Right lobe of liver (tissue), 6 donors: ENCODE measurements around the gene AGAP4. TPM values are rescaled to one million over a fixed set of nuclear protein-coding genes. Genes with fewer than 3 reads are reported as not detected.
"Not testable (repeated sequence)": the region's sequence is repeated elsewhere in the genome, so short reads cannot be mapped to it uniquely, and the experiment has no call there.

Source experiments
- ATAC-seq, 4 donors: fragments of 200-7000 bp; cut with Tn5 transposase; one replicate each; pipeline ENCODE4 v1.9.1; 2020; ENCODE audit warnings: mild to moderate bottlenecking in 4 of 4, moderate library complexity in 4 of 4
- DNase-seq, 3 donors: peaks; one replicate each; pipeline ENCODE4 v3.0.0-alpha.2; 2020
- H3K27ac ChIP-seq, 3 donors: fragments of 200-600 bp; one replicate each; pipeline ENCODE4 v1.8.0; 2022
- H3K27me3 ChIP-seq, 2 donors: fragments of 200-600 bp; one replicate each; pipeline ENCODE4 v1.8.0; 2022
- H3K36me3 ChIP-seq, 4 donors: fragments of 200-600 bp; sonication (generic) in 1 of 4; one replicate each; pipeline versions ENCODE4 v1.5.1 to v1.8.0; 2017 to 2022; ENCODE audit warnings: control low read depth in 1 of 4
- H3K4me1 ChIP-seq, 4 donors: fragments of 200-600 bp; sonication (generic) in 1 of 4; one replicate each; pipeline versions ENCODE4 v1.5.1 to v1.8.0; 2017 to 2022; ENCODE audit warnings: control low read depth in 1 of 4
- H3K4me3 ChIP-seq, 3 donors: fragments of 200-600 bp; one replicate each; pipeline ENCODE4 v1.8.0; 2022
- H3K9me3 ChIP-seq, 4 donors: fragments of 200-600 bp; sonication (generic) in 1 of 4; one replicate each; pipeline versions ENCODE4 v1.5.1 to v1.8.0; 2017 to 2022; ENCODE audit warnings: control low read depth in 1 of 4
- POLR2A ChIP-seq: fragments of 450-650 bp; IDR thresholded peaks from one replicate; pipeline ENCODE4 v1.6.1; 2017; ENCODE audit warnings: antibody characterized with exemption, mild to moderate bottlenecking
- WGBS: methylation state at CpG from one replicate; pipeline ENCODE4 v1.1.6; 2018; ENCODE audit warnings: low coverage, low lambda C conversion rate; ENCODE audit not compliant: insufficient coverage; ENCODE audit errors: missing lambda C conversion rate; 5-methylcytosine and 5-hydroxymethylcytosine counted together
- intact Hi-C, 2 donors: fragments of 100-400 bp; cut with DNase I; formaldehyde crosslinking; loops; one replicate each; pipeline versions ENCODE4 v1.11.2 to v1.14.1; 2022
- total RNA-seq, 6 experiments: library from RNA; depleted of rRNA in 2 of 6; stranded (reverse); fragments of >200 nt in 2 of 6; fragmentation: NEBNext Ultra II Directional in 3 of 6; extraction: Animal tissue kit (Norgen Biotek cat#: 25700) in 3 of 6; gene quantifications; one replicate each; pipeline versions ENCODE4 v1.1.0 to v1.2.4, GENCODE V29; 2016 to 2023
- TF ChIP-seq, protein P1 (sequence below), 4 donors: fragments of 200-600 bp in 3 of 4; fragments of 450-650 bp in 1 of 4; IDR thresholded peaks; one replicate each; pipeline versions ENCODE4 v1.5.1 to v1.8.0; 2016 to 2022; ENCODE audit warnings: antibody characterized with exemption in 4 of 4, mild to moderate bottlenecking in 2 of 4
- donor health status: DM: no; HTN: yes; CAD: no.
- donor health status: DM: no; HTN: no; CAD: no.
- donor health status: DM: no; HTN: no; CAD: no.
- donor health status: DM: no; HTN: yes; CAD: no.
- donor health status: DM: no; HTN: yes; CAD: no.

The AGAP4 gene
- total RNA-seq, 6 experiments from 2014 or later: 4.8 to 13.8 (median 7.5) TPM

DNA sequence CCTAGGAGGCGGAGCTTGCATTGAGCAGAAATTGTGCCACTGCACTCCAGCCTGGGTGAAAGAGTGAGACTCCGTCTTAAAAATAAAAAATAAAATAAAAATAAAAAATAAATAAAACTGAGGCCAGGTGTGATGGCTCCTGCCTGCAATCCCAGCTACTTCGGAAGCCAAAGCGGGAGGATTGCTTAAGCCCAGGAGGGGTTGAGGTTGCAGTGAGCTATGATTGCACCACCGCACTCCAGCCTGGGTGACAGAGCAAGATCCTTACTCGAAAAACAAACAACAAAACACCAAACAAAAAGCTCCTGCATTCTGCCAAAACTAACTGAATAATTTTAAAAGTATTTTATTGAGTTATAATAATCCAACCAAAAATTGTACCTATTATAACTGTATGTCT, 36.2 kb downstream of the AGAP4 start:
- no peak overlapping the region for H3K27ac ChIP-seq
- ATAC-seq: peak; percentile 78 to 94 (median 82)
- no peaks in the 10 kb centered on the region for H3K4me1 ChIP-seq
- no peaks in the 10 kb centered on the region for H3K9me3 ChIP-seq
- H3K36me3 ChIP-seq: no peaks in the 10 kb centered on the region
- no peaks in the 10 kb centered on the region for H3K27me3 ChIP-seq
- no peak overlapping the region for H3K4me3 ChIP-seq
- no peak for TF ChIP-seq POLR2A
- TF ChIP-seq, protein P1, sequence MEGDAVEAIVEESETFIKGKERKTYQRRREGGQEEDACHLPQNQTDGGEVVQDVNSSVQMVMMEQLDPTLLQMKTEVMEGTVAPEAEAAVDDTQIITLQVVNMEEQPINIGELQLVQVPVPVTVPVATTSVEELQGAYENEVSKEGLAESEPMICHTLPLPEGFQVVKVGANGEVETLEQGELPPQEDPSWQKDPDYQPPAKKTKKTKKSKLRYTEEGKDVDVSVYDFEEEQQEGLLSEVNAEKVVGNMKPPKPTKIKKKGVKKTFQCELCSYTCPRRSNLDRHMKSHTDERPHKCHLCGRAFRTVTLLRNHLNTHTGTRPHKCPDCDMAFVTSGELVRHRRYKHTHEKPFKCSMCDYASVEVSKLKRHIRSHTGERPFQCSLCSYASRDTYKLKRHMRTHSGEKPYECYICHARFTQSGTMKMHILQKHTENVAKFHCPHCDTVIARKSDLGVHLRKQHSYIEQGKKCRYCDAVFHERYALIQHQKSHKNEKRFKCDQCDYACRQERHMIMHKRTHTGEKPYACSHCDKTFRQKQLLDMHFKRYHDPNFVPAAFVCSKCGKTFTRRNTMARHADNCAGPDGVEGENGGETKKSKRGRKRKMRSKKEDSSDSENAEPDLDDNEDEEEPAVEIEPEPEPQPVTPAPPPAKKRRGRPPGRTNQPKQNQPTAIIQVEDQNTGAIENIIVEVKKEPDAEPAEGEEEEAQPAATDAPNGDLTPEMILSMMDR (IDR thresholded peaks at IDR 0.05): no peak
- peak; percentile 27 to 68 (median 64) for DNase-seq
- intact Hi-C loops: no loop called here
- WGBS: 39% methylated on average over 6 of the region's 6 CpGs

DNA sequence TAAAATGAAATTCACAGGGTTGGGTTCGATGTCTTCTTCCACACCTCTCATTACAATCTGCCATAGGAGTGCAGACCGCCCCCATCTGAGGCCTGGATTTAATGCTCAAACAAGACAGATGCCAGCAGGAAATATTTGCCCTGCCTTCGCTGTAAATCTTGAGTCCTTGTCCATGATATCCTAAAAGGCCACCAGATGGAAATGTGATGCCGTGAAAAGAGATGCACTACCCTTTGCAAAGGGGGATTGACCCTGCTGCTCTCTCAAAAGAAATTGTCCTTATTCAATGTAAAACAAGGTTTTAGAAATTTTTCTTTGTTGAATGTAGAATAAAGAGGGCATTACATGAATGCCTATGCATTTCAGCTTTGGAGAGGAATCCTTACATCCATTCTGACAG, 37.5 kb downstream of the AGAP4 start:
- DNase-seq: no peak
- intact Hi-C loops: no loop called here
- Histone ChIP-seq H3K4me1 (no peaks in the 10 kb centered on the region), H3K27me3 (no peaks in the 10 kb centered on the region), H3K36me3 (no peaks in the 10 kb centered on the region), H3K27ac (no peak overlapping the region), H3K4me3 (no peak overlapping the region), H3K9me3 (no peaks in the 10 kb centered on the region)
- no peak for ATAC-seq
- TF ChIP-seq, protein P1 (IDR thresholded peaks at IDR 0.05): no peak
- TF ChIP-seq POLR2A: no peak
- WGBS: 85% methylated on average over 4 of the region's 4 CpGs

DNA sequence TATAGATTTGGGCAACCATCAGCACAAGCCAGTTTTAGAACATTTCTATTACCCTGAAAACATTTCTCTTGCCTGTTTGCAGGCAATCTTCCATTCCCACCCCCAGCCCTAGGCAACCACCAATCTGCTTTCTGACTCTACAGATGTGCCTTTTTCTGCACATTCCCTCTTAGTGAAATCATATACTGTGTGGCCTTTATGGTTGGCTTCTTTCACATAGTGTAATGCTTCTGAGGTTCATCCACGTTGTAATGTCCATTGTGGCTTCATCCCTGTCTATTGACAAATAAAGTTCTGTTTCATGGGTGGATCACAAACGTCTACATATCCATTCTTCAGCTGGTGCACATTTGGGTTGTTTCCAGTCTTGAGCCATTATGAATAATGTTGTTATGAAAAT, 42.3 kb downstream of the AGAP4 start:
- H3K36me3 ChIP-seq, H3K4me3 ChIP-seq, H3K9me3 ChIP-seq, H3K27me3 ChIP-seq, H3K4me1 ChIP-seq, ATAC-seq, intact Hi-C loops, DNase-seq, H3K27ac ChIP-seq: not testable (repeated sequence)
- WGBS: 48% methylated on average over 2 of the region's 2 CpGs

DNA sequence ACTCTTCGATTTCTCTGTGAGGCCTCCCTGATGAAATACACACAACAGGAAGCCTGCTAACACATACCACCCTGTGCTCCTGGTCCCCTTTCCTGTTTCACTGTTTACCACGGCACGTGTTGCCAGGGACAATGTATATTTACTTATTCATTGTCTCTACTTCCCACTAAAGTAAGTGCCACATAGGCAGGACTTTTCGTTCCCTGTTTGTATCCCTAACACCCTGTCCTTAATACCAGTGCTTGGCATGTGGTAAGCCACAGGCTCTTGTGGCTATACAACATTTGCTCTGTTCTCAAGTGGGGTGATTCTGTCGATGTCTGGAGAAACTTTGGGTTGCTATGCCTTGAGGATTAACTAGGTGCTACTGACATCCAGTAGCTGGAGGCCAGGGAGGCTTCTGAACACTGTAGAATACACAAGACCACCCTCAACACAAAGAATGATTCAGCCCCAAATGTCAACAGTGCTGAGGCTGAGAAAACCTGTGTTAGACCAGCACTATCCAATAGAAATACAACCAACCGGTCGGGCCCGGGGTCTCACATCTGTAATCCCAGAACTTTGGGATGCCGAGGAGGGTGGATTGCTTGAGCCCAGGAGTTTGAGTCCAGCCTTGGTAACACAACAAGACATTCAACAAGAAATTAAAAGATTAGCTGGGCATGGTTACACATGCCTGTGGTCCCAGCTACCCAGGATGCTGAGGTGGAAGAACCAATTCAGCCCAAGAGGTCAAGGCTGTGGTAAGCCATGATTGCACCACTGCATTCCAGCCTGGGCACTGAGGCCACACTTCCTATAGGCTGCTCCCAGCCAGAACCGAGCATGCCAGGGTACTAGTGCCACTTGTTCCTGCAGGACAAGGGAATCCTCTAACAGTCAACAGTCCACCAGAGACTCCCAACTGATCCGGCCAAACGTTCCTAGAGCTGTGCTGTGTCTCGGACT, 44.0 kb downstream of the AGAP4 start:
- H3K4me1 ChIP-seq, H3K4me3 ChIP-seq, H3K36me3 ChIP-seq, ATAC-seq, H3K27ac ChIP-seq, H3K27me3 ChIP-seq, H3K9me3 ChIP-seq, DNase-seq, intact Hi-C loops: not testable (repeated sequence)
- WGBS: 30% methylated on average over 7 of the region's 13 CpGs

DNA sequence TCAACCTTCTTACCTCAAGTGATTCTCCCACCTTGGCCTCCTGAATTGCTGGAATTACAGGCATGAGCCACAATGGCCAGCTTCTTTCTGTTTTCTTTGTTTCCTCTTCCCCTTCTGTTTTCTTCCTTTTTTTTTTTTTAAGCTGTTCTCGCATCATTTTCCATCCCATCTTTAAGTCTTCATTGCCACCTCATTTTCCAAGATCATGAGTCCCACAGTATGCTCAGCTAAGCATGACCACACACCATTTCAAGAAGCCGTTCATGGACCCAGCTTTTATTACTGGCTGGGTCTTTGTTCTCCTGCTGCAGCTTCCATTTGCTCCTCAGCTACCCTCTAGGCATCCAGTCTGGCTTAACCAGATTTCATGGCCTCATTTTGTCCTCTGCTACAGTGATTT, 52.5 kb downstream of the AGAP4 start:
- intact Hi-C loops, H3K4me1 ChIP-seq, H3K36me3 ChIP-seq, H3K27me3 ChIP-seq, DNase-seq, ATAC-seq, H3K9me3 ChIP-seq, H3K4me3 ChIP-seq, H3K27ac ChIP-seq: not testable (repeated sequence)
- WGBS: 50% methylated on average over 2 of the region's 2 CpGs

DNA sequence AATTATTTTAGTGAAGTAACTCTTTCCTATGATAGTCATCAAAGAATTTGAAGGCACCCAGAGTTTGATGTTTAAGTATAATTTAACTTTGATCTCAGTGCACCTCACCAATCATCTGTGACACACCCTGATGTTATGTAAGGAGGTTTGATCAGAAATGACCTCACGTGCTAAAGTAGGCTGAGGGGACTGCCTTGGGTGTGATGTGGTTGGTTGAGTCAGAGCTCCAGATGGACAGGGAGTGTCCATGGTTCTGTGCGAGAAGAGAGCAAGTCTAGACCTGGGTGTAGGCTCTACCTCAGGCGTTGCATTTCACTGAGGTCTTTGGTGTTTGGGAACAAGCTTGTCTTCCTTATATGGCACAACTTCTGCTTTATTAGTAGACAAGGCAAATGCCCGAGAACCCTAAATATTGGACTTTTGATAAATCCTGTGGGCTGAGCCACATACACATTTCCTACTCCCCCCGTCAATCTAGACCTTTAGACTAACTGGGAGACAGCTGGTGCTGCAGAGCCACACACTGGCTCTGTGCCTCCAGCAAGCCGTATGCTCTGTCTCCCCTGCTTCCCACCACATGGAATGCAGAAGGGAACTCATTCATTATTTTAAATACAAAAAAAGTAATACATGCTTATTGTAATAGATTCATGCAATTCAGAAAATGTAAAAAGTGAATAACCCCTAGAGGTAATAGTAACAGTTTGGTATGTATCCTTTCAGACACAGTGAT, 56.4 kb downstream of the AGAP4 start:
- intact Hi-C loops, H3K4me1 ChIP-seq, H3K4me3 ChIP-seq, H3K27ac ChIP-seq, H3K27me3 ChIP-seq, DNase-seq, ATAC-seq, H3K36me3 ChIP-seq, H3K9me3 ChIP-seq: not testable (repeated sequence)
- 100% methylated on average over 2 of the region's 6 CpGs for WGBS

DNA sequence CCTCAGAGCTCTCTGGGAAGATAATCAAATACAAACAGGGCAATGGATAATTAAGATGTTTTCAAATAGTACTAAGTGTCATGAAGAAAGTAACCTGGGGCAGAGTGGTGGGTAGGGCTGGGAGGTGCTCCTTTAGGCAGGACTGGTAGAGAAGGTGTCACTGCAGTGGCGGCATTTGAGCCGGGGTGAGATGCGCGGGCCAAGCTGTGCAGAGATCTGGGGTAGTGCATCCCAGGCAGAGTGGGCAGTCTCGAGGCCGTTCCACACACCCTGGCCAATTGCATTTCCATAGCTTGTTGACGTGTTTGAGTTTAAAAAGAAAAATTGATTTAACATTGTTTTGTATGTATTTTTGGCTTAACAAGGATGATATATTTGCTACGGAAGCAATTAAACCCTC, 57.3 kb downstream of the AGAP4 start:
- H3K27ac ChIP-seq, H3K27me3 ChIP-seq, ATAC-seq, DNase-seq, intact Hi-C loops, H3K4me1 ChIP-seq, H3K9me3 ChIP-seq, H3K4me3 ChIP-seq, H3K36me3 ChIP-seq: not testable (repeated sequence)
- 100% methylated on average over 8 of the region's 8 CpGs for WGBS

DNA sequence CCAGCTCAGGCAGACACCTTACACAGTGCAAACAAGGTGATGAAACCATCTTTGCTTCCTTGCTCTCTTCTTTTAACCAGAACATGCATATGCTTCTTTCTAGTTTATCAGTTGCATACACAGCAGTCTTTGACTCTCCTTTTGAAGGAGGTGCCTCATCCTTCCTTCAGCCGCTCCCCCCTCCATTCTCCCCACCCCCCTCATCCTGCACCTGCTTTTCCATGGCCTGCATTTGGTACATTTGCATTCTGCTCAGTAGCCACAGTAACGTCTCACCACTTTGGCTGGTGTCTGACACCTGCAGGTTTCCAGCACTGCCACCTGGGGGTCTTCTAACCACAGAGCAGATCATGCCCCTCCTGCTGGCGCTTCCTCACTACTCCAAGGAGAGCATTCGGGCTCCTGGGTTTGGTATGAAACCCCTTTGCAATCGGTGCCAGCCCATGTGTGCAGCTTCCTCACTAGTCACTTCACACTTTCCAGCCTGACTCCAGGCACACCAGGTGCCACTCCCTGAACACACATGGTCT, 60.0 kb downstream of the AGAP4 start:
- 70% methylated on average over 2 of the region's 5 CpGs for WGBS

DNA sequence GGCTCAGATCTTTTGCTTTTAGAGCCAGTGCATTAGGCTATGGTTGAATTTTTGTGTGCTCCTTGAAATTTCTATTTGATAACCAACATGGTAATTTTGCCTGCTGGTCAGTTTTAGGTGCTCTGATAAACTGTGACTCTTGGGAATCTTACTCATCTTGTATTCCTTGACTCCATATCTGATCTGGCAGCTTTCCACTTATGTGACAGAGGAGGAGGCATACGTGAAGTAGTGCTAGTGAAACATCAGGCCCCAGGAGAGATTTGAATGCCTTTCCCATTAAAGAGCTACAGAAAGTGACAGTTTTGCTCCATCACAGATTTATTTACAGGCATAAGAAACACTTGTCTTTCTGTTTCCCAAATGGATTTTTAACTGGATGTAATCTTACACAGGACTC, 61.1 kb downstream of the AGAP4 start:
- H3K27me3 ChIP-seq, intact Hi-C loops, H3K27ac ChIP-seq, H3K36me3 ChIP-seq, H3K4me1 ChIP-seq, DNase-seq, H3K9me3 ChIP-seq, ATAC-seq, H3K4me3 ChIP-seq: not testable (repeated sequence)
- WGBS: 83% methylated on average over 1 of the region's 1 CpG

More for the DNA sequence above, 60.0 kb downstream of the AGAP4 start:
- H3K36me3 ChIP-seq, intact Hi-C loops, H3K4me3 ChIP-seq, DNase-seq, H3K4me1 ChIP-seq, ATAC-seq, H3K27me3 ChIP-seq, H3K9me3 ChIP-seq, H3K27ac ChIP-seq: not testable (repeated sequence)
